GM12878 (cell line): ENCODE measurements around the gene P2RX6. TPM values are rescaled to one million over a fixed set of nuclear protein-coding genes. Genes with fewer than 3 reads are reported as not detected.
A peak's percentile ranks its signal among the peaks of the same experiment; 100 is the strongest.

Experiments
- ATAC-seq: fragments of 200-7000 bp; cut with Tn5 transposase; 3 replicates; pipeline ENCODE4 v1.9.1; 2020; ENCODE audit warnings: mild to moderate bottlenecking, moderate library complexity
- BruUV-seq: library from RNA; stranded (reverse); fragments of 400-500 nt; replicated peaks from 2 replicates; lab custom pipeline; 2021; lab: Mats Ljungman, UMichigan
- CTCF ChIA-PET: fragments of 300-600 bp; sonication (Branson Sonifier 250); formaldehyde crosslinking; extraction: SDS; loops from one replicate; lab custom pipeline; 2021; ENCODE audit warnings: inconsistent platforms; lab: Yijun Ruan, JAX
- POLR2A ChIA-PET: fragments of 350-600 bp; formaldehyde crosslinking; extraction: SDS; loops from one replicate; lab custom pipeline; 2021; ENCODE audit warnings: inconsistent platforms; lab: Charles Lee
- RAD21 ChIA-PET: fragments of 300-600 bp; sonication (Branson Sonifier 250); formaldehyde crosslinking; loops from one replicate; lab custom pipeline; 2023; ENCODE audit warnings: antibody characterized with exemption; ENCODE audit not compliant: unreplicated experiment; lab: Charles Lee
- SMC1A ChIA-PET: fragments of 300-600 bp; sonication (Branson Sonifier 250); formaldehyde crosslinking; loops from one replicate; lab custom pipeline; 2023; ENCODE audit not compliant: unreplicated experiment, uncharacterized antibody; lab: Charles Lee
- DNase-seq: peaks from one replicate; pipeline ENCODE4 v3.0.0-alpha.2; 2011; ENCODE audit warnings: low read depth, low spot score
- FAIRE-seq: peaks from 3 replicates; lab custom pipeline; 2011; peaks lifted over from hg19 to GRCh38; lab: Jason Lieb, UNC
- H2AFZ ChIP-seq: 2 replicates; pipeline ENCODE4 v1.6.0; 2011; ENCODE audit warnings: low read depth, low read length, control low read depth; ENCODE audit not compliant: control insufficient read depth
- H3K27ac ChIP-seq: 2 replicates; pipeline ENCODE4 v1.5.1; 2011; ENCODE audit warnings: control low read depth; ENCODE audit not compliant: control insufficient read depth, insufficient read depth
- H3K27me3 ChIP-seq, 2 experiments: replicated peaks in 1 of 2; 2 replicates each; pipeline versions ENCODE4 v1.6.0 to v1.6.1; 2011; ENCODE audit warnings: low read length in 1 of 2; ENCODE audit not compliant: control insufficient read depth in 2 of 2, insufficient read depth in 2 of 2
- H3K36me3 ChIP-seq, 2 experiments: 2 replicates each; pipeline ENCODE4 v1.5.1; 2011; ENCODE audit warnings: low read length in 1 of 2; ENCODE audit not compliant: control insufficient read depth in 2 of 2, insufficient read depth in 2 of 2
- H3K4me1 ChIP-seq: 2 replicates; pipeline ENCODE4 v1.6.1; 2011; ENCODE audit warnings: mild to moderate bottlenecking, low read length, moderate library complexity, mixed read lengths; ENCODE audit not compliant: control insufficient read depth, insufficient read depth
- H3K4me2 ChIP-seq: 2 replicates; pipeline ENCODE4 v1.6.0; 2011; ENCODE audit warnings: control low read depth; ENCODE audit not compliant: control insufficient read depth, insufficient read depth
- H3K4me3 ChIP-seq: fragments of 200-600 bp; sonication (generic); 2 replicates; pipeline ENCODE4 v1.5.1; 2016
- H3K79me2 ChIP-seq: 2 replicates; pipeline ENCODE4 v1.6.0; 2011; ENCODE audit warnings: low read length; ENCODE audit not compliant: control insufficient read depth, insufficient read depth
- H3K9ac ChIP-seq: 2 replicates; pipeline ENCODE4 v1.8.0; 2011; ENCODE audit warnings: low read length, control low read depth, mixed read lengths; ENCODE audit not compliant: control insufficient read depth, insufficient read depth
- H3K9me3 ChIP-seq: replicated peaks from 3 replicates; pipeline ENCODE4 v1.5.1; 2011; ENCODE audit warnings: mild to moderate bottlenecking, low read length; ENCODE audit not compliant: control insufficient read depth, insufficient read depth
- H4K20me1 ChIP-seq: 2 replicates; pipeline ENCODE4 v1.6.0; 2011; ENCODE audit not compliant: control insufficient read depth, insufficient read depth
- CBX3 ChIP-seq: fragments of 200-600 bp; sonication (generic); IDR thresholded peaks from 2 replicates; pipeline ENCODE4 v1.6.1; 2016; ENCODE audit warnings: low read depth, borderline replicate concordance
- FOS ChIP-seq: IDR thresholded peaks from 3 replicates; pipeline ENCODE4 v1.6.1; 2011; ENCODE audit warnings: borderline replicate concordance; ENCODE audit not compliant: insufficient read length; ENCODE audit errors: extremely low read depth
- HDAC2 ChIP-seq: fragments of 200-600 bp; sonication (generic); IDR thresholded peaks from 2 replicates; pipeline ENCODE4 v1.6.1; 2017
- HDAC6 ChIP-seq: fragments of 200-600 bp; sonication (generic); IDR thresholded peaks from one replicate; pipeline ENCODE4 v1.8.0; 2017; ENCODE audit warnings: antibody characterized with exemption; ENCODE audit not compliant: unreplicated experiment
- KAT2A ChIP-seq: conservative IDR thresholded peaks from 2 replicates; pipeline ENCODE4 v1.6.1; 2011; ENCODE audit warnings: low read depth, low read length; ENCODE audit not compliant: control insufficient read depth
- LARP7 ChIP-seq: fragments of 450-650 bp; IDR thresholded peaks from 2 replicates; pipeline ENCODE4 v1.6.1; 2017; ENCODE audit warnings: mild to moderate bottlenecking
- NFYB ChIP-seq: IDR thresholded peaks from 2 replicates; pipeline ENCODE4 v1.6.1; 2011; ENCODE audit warnings: low read depth, mild to moderate bottlenecking, low read length, improper control_type of control experiment, moderate library complexity; ENCODE audit not compliant: insufficient read depth
- RBBP5 ChIP-seq: fragments of 200-600 bp; sonication (generic); conservative IDR thresholded peaks from 2 replicates; pipeline ENCODE4 v1.6.1; 2016
- STAT1 ChIP-seq: fragments of 450-650 bp; conservative IDR thresholded peaks from 2 replicates; pipeline ENCODE4 v1.6.1; 2014; ENCODE audit warnings: antibody characterized with exemption, mild to moderate bottlenecking
- ZNF217 ChIP-seq: fragments of 450-650 bp; IDR thresholded peaks from 2 replicates; pipeline ENCODE4 v1.6.1; 2017; ENCODE audit warnings: antibody characterized with exemption, mild to moderate bottlenecking
- WGBS: methylation state at CpG from one replicate; pipeline ENCODE4 v1.1.6; 2016; ENCODE audit warnings: low lambda C conversion rate; ENCODE audit not compliant: insufficient replicate concordance, insufficient coverage; ENCODE audit errors: missing lambda C conversion rate; 5-methylcytosine and 5-hydroxymethylcytosine counted together
- in situ Hi-C: fragments of 300-500 bp; cut with MboI; formaldehyde crosslinking; loops from 9 replicates; pipeline ENCODE4 v1.14.3; 2018; ENCODE audit warnings: mixed read lengths
- intact Hi-C: fragments of 100-400 bp; cut with micrococcal nuclease; formaldehyde crosslinking; loops from one replicate; pipeline ENCODE4 v1.14.2; 2022; ENCODE audit not compliant: unreplicated experiment
- polyA plus RNA-seq, 11 experiments: library from polyadenylated mRNA; depleted of rRNA in 4 of 11; unstranded in 6 of 11; stranded (reverse) in 5 of 11; fragments of >200 nt; fragmentation: Nextera tagmentation in 4 of 11; fragmentation: Illumina TruSeq in 1 of 11; extraction: Ambion mirVana in 4 of 11; extraction: Trizol in 1 of 11; gene quantifications; 1 replicate in 1 of 11; 2 replicates in 10 of 11; pipeline versions ENCODE4 v1.2.1 to v1.2.3, GENCODE V29; 2011 to 2016; ENCODE audit warnings: inconsistent platforms in 2 of 11, missing spikeins in 2 of 11, low read depth in 1 of 11
- total RNA-seq, 4 experiments: library from RNA; depleted of rRNA in 3 of 4; stranded (reverse); fragments of >200 nt in 3 of 4; fragmentation: Illumina TruSeq in 1 of 4; extraction: Trizol in 1 of 4; gene quantifications; 2 replicates each; pipeline versions ENCODE4 v1.2.1 to v1.2.3, GENCODE V29; 2013 to 2021
- TF ChIP-seq, protein P1 (sequence below): fragments of 150-350 bp; IDR thresholded peaks from 2 replicates; pipeline ENCODE4 v1.6.1; 2014; ENCODE audit warnings: mild to moderate bottlenecking, low read depth, low read length
- TF ChIP-seq, protein P2 (sequence below): IDR thresholded peaks from 2 replicates; pipeline ENCODE4 v1.6.1; 2012; ENCODE audit warnings: low read depth, low read length, improper control_type of control experiment
- TF ChIP-seq, protein P3 (sequence below): fragments of 450-650 bp; IDR thresholded peaks from 2 replicates; pipeline ENCODE4 v1.6.1; 2014; ENCODE audit warnings: mild to moderate bottlenecking
- TF ChIP-seq, protein P4 (sequence below): IDR thresholded peaks from 2 replicates; pipeline ENCODE4 v1.6.1; 2011; ENCODE audit warnings: borderline replicate concordance, low read depth, mild to moderate bottlenecking, moderate library complexity, low read length; ENCODE audit not compliant: insufficient read depth, poor library complexity, severe bottlenecking
- TF ChIP-seq, protein P5 (sequence below): fragments of 450-650 bp; formaldehyde crosslinking; IDR thresholded peaks from 2 replicates; pipeline ENCODE4 v1.4.0; 2022; ENCODE audit warnings: mild to moderate bottlenecking, moderate library complexity

Gene P2RX6
- total and polyA plus RNA-seq, 10 of the 15 experiments (the other 5 are each of a cell fraction or from before 2014, with no cell fraction given), result 0.03 to 0.21 (median 0.07) TPM; not detected in 5

DNA sequence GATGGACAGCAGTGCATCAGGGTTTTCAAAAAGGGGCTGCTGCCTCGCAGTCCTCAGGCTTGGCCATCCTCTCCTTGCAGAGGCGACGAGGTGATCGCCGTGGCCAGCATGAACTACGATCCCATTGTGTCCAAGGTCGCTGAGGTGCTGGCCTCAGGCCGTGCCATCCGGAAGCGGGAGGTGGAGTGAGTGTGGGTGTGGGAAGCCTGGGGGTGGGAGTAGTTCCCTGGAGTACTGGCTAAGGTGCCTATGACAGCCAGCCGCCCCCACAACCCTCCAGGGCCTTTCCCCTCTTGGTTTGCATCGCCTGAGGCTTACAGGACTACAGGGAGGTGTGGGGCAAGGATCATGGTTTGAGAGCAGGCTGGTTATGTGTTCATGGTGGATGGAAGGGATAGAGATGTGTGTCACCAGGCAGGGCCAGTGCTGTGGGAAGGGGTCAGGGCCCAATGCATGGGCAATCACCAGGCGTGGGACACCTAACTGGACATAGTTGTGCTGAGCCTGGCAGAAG, 35.0 kb upstream of the P2RX6 start (continued):
- TF ChIP-seq, protein P1, sequence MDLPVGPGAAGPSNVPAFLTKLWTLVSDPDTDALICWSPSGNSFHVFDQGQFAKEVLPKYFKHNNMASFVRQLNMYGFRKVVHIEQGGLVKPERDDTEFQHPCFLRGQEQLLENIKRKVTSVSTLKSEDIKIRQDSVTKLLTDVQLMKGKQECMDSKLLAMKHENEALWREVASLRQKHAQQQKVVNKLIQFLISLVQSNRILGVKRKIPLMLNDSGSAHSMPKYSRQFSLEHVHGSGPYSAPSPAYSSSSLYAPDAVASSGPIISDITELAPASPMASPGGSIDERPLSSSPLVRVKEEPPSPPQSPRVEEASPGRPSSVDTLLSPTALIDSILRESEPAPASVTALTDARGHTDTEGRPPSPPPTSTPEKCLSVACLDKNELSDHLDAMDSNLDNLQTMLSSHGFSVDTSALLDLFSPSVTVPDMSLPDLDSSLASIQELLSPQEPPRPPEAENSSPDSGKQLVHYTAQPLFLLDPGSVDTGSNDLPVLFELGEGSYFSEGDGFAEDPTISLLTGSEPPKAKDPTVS, result no peak
- no peak for TF ChIP-seq HDAC6
- no peak for TF ChIP-seq FOS
- TF ChIP-seq STAT1, result no peak
- no peak for TF ChIP-seq NFYB
- no peak for TF ChIP-seq CBX3

DNA sequence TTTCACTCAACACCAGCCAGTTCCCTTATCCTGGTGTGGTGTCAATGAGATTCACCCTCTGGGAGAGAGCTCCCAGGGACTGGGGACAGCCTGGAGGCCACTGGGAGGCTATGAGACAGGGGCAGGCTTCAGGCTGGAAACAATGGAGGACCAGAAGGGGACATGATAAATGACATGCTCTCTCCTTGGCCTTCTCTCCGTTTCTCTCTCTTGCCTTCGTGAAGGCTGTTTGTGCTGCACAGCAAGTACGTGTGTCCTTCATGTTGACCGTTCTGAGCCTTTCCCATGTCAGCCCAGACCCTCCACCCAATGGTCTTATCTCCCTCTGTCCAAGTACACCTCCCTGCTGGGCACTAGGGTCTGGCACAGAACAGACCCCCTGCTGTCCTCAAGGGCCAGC, 34.4 kb upstream of the P2RX6 start:
- intact Hi-C loops (no loop called here), in situ Hi-C loops (no loop called here)
- POLR2A ChIA-PET, result no interaction called here
- Histone ChIP-seq H3K36me3 (no peaks in the 10 kb centered on the region), H3K27me3 (no peaks in the 10 kb centered on the region), H3K27ac (no peak overlapping the region), H4K20me1 (no peaks in the 10 kb centered on the region), H3K4me2 (peak overlapping the region; percentile 97), H3K9ac (no peak overlapping the region), H3K79me2 (peaks cover 16% of the 10 kb centered on the region), H3K4me3 (no peak overlapping the region), H3K4me1 (peaks cover 10% of the 10 kb centered on the region; the same call in 1 of the 2 replicates), H3K9me3 (peaks cover 6% of the 10 kb centered on the region; the same call in 2 of the 3 replicates), H2AFZ (no peak overlapping the region)
- no TSS peak for BruUV-seq
- no peak for FAIRE-seq
- TF ChIP-seq, protein P2, sequence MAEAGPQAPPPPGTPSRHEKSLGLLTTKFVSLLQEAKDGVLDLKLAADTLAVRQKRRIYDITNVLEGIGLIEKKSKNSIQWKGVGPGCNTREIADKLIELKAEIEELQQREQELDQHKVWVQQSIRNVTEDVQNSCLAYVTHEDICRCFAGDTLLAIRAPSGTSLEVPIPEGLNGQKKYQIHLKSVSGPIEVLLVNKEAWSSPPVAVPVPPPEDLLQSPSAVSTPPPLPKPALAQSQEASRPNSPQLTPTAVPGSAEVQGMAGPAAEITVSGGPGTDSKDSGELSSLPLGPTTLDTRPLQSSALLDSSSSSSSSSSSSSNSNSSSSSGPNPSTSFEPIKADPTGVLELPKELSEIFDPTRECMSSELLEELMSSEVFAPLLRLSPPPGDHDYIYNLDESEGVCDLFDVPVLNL, result no peak
- TF ChIP-seq KAT2A, result no peak
- TF ChIP-seq, protein P3, sequence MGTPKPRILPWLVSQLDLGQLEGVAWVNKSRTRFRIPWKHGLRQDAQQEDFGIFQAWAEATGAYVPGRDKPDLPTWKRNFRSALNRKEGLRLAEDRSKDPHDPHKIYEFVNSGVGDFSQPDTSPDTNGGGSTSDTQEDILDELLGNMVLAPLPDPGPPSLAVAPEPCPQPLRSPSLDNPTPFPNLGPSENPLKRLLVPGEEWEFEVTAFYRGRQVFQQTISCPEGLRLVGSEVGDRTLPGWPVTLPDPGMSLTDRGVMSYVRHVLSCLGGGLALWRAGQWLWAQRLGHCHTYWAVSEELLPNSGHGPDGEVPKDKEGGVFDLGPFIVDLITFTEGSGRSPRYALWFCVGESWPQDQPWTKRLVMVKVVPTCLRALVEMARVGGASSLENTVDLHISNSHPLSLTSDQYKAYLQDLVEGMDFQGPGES, result no peak
- TF ChIP-seq RBBP5, result no peak
- TF ChIP-seq, protein P4, sequence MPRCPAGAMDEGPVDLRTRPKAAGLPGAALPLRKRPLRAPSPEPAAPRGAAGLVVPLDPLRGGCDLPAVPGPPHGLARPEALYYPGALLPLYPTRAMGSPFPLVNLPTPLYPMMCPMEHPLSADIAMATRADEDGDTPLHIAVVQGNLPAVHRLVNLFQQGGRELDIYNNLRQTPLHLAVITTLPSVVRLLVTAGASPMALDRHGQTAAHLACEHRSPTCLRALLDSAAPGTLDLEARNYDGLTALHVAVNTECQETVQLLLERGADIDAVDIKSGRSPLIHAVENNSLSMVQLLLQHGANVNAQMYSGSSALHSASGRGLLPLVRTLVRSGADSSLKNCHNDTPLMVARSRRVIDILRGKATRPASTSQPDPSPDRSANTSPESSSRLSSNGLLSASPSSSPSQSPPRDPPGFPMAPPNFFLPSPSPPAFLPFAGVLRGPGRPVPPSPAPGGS, result no peak
- no peak for TF ChIP-seq ZNF217
- no peak for TF ChIP-seq LARP7
- no peak for TF ChIP-seq HDAC2
- TF ChIP-seq, protein P5, sequence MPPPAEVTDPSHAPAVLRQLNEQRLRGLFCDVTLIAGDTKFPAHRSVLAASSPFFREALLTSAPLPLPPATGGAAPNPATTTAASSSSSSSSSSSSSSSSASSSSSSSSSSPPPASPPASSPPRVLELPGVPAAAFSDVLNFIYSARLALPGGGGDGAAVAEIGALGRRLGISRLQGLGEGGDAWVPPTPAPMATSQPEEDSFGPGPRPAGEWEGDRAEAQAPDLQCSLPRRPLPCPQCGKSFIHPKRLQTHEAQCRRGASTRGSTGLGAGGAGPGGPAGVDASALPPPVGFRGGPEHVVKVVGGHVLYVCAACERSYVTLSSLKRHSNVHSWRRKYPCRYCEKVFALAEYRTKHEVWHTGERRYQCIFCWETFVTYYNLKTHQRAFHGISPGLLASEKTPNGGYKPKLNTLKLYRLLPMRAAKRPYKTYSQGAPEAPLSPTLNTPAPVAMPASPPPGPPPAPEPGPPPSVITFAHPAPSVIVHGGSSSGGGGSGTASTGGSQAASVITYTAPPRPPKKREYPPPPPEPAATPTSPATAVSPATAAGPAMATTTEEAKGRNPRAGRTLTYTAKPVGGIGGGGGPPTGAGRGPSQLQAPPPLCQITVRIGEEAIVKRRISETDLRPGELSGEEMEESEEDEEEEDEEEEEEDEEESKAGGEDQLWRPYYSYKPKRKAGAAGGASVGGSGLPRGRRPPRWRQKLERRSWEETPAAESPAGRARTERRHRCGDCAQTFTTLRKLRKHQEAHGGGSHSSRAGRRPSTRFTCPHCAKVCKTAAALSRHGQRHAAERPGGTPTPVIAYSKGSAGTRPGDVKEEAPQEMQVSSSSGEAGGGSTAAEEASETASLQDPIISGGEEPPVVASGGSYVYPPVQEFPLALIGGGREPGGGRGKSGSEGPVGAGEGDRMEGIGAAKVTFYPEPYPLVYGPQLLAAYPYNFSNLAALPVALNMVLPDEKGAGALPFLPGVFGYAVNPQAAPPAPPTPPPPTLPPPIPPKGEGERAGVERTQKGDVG (CRISPR knock-in tag), result no peak
- CTCF ChIA-PET, result no interaction called here
- no peak for DNase-seq
- 92% methylated on average over 4 of the region's 4 CpGs for WGBS
- SMC1A ChIA-PET, result no interaction called here
- ATAC-seq, result no peak
- RAD21 ChIA-PET, result no interaction called here
